Fibroblast of the conjunctiva (primary cell): ENCODE measurements around the gene PRKCE.

Source experiments
- DNase-seq: peaks from one replicate; pipeline ENCODE4 v3.0.0-alpha.2; 2010; ENCODE audit warnings: low read depth

The PRKCE gene

DNA sequence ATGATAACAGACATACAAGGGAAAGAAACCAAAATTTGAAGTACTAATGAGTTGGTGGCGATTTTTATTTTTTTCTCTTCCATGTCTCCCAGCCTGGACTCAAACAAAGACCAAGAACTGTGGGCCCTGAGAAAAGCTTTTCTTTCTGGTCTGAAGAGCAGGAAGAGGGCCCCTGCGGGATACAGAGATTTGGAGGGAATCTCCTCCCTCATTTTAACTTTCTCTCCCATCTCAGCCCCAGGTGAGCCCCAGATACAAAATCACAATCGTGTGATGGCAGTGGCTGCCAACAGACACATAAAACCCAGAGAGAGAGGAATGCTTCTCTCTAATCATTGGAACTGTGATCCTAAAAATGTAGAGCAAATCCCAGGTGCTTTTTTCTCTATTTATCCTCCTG is 19.5 kb upstream of the PRKCE start:
- no peak for DNase-seq

DNA sequence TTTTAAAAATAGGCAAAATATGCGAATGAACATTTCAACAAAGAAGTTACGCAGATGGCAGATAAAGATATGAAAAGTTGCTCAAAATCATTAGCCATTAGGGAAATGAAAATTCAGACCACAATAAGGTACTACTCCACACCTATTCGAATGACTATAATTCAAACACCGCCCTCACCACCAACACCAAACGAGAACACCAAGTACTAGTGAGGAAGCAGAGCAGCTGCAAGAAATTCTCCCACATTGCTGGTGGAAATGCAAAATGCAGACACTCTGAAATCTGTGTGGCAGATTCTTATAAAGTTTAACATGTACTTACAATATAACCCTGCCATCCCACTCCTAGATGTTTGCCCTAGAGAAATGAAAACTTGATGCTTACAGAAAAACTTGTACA is 17.3 kb upstream of the PRKCE start:
- no peak for DNase-seq

DNA sequence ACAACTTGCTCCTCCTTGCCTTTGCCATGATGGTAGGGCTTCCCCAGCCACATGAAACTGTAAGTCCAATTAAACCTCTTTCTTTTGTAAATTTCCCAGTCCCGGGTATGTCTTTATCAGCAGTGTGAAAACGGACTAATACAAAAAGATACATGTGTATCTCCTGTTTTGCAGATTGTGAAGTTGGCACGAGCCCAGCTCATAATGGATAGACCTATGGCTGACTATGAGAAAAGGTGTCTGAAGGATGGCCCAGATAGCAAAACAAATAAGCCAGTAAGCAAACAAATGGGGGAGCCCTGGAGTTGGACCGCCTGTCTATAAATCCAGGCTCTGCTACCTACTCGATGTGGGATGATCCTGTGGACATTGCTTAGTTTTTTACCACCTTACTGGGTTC is 15.5 kb upstream of the PRKCE start:
- DNase-seq, result no peak

DNA sequence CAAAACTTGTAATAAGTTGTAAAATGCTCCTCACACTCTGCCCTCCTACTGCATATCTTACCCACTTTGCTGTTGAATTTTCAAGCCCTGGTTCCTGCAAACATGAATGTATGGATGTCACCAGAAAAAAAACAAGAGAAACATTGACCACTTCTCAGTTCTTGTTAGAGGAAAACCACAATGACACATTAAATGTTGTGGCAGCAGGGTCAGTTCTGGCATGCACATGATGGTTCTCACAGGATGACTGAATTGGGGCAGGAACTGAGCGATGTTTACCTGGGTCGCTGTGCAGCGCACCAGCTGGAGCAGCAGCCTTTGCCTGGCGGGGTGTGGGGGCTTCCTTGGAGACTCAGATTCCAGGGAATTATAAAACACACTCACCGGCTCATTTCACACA is 14.0 kb upstream of the PRKCE start:
- no peak for DNase-seq

DNA sequence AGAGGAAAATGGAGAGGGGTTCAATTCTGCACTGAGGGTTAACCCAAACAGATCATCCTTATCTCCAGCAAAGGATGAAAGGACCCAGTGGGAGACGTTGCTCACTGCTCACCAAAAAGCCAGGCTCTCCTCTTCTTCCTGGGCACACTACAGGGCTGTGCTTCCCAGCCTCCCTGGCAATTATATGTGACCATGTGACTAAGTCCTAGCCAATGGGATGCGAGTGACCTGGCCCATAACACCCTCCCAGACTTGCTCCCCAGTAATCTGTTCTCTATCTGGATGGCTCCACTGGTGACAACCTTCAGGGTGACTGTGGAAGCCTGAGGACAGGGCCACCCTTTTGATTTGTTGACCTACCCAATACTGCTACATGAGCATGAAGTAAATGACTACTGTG is 10.9 kb upstream of the PRKCE start:
- no peak for DNase-seq

DNA sequence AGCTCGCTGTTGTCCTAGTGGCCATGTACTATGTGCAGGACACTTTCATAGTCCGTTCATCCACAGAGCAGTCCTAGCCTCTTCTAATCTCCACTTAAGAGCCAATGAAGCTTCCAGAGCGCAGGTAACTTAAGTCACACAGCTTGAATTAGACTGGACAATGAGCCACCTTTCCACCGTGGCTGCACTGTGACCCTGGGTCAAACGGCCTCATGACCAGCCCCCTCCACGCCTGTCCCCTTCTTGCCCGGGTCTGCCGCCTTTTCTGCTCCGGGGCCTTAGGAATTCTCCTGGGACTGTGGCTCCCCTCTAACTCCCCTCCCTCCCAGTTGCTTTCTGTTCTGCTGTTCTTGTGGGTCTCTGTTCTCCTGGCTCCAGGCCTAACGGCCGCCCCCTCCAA is 8.4 kb upstream of the PRKCE start:
- DNase-seq, result no peak

DNA sequence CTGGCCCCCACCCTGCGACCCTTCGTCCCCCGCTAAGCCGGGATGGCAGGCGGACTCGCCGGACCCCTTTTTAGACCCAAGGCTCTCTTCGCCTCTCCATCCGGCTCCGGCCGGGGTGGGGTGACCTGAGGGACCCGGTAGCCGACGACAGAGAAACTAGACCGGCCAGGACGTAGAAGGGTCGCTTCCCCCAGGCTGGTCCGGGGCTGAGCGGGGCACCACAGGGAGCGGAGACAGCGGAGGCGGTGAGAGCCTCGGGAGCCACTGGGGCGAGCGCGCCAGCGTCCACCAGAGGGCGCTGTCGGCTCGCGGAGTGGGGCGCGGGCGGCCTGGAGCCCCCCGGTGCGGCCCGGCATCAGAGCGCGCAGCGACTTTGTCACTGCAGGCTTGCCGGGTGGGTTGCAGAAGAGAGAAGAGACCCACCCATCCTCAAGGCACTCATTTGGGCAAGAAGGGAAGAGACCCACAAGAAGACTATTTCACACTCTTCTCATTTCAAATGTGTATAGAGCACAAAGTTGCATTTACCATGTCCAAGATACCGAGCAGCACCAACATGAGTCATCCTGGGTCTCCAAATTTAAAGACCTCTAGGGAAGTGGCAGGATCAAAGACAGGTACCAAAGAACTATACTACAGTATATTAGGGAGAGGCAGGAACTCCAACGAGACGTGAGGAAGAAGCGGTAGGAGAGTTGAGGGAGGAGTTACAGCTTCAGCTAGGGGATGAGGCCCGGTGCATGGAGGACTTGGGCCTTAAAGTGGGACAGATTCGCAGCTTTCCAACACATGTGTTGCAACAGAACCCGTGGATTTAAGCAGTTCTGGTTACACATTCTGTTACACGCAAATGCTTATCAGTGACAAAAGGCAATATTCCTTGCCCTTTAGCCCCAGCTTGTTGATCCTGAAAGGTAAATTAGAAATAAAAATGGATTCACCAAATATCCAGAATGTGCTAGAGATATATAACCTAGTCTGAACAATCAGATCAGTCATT is 7.6 kb upstream of the PRKCE start:
- no peak for DNase-seq

DNA sequence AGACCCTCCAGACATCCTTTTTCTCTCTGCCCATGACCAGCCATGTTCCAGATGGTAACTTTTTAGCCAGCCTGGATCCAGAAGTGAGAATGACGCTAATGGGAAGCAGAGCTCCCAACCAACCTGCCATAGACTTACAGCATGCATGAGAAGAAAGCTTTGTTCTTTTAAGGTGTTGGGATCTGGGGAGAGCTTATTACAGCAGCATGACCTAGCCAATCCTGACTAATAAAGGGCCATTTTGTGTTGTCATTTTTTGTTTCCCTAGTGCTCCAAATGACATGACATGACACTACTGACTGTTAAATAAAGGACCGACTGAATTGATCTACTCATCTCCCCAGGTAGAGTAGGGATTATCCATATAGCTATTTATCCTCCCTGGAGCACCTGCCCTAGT is 5.2 kb upstream of the PRKCE start:
- no peak for DNase-seq

DNA sequence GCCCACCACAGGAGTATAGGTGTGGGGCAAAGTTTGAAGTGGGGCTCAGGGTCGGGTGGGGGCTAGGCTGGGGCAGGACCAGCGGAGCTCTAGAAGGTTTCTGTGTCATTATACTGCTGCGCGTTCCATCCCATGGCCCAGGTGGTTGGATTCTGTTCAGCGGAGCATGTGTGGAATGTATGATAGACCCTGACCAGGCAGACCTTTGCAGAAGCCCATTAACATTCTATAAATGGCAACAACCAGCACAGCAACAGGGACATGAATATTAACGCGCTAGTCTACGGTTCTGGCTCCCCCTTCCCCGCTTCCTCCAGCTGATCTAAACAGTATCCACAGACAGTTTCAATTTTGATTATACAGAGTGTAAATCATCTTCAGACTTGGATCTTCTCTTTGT is 4.1 kb upstream of the PRKCE start:
- DNase-seq, result no peak

DNA sequence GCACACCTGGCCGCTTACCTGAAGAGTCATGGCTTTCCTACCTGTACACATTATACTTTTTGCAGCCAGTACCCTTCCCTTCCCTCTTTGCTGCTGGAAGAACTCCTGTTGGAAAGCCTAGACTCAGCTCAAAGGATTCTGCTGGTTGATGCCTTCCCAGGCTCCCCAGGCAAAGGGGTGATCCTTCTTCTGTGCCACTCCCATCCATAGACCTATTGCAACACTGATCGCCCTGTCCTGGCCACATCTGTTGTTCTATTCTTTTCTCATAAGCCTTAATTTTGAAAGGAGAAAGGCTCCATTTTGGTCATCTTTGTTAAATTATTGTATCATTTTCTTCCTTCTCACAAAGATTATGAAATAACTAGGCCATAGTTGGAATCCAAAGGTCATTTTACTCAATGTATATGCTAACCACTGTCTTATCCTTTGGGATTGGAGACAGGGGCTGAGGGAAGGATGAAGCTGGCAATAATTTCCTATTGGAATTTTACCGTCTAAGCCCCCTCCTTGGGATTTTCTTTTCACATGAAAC is 3.4 kb upstream of the PRKCE start:
- DNase-seq, result peak; percentile 30

DNA sequence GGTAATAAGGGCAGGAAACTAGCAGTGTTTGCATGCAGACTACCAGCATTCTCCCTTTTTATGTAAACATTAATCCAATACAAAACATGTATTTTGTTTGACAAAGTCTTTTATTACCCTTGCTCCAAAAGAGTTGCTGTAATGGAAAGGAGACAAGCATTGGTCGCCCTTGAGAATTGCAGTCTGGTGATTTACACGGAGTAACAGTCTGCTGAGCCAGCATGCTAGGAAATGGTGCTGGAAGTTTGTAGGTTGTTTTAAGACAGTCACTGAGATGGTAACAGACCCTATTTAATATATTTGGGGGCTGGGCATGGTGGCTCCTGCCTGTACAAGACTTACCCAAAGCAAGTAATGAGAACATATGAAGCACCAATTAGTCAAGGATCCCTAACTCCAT is 2.8 kb upstream of the PRKCE start:
- DNase-seq, result no peak

DNA sequence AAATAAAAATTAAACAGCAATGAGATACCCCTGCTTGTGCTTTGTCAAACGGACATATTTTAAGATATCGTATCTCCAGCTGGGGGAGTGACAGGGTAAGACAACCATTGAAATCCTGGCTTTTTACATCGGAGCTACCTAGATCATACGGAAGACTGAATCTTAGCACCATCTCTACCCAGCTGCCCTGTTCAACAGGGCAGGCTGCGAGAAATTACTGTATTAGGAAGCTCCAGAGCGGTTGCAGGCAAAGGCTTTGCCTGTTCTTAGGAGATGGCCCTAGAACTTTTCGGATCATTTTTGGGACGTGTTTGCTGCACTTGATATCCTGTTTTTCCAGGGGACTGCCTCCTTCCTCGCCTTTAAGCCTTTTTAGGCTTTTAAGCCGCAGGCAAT is 2.0 kb upstream of the PRKCE start:
- DNase-seq, result no peak

DNA sequence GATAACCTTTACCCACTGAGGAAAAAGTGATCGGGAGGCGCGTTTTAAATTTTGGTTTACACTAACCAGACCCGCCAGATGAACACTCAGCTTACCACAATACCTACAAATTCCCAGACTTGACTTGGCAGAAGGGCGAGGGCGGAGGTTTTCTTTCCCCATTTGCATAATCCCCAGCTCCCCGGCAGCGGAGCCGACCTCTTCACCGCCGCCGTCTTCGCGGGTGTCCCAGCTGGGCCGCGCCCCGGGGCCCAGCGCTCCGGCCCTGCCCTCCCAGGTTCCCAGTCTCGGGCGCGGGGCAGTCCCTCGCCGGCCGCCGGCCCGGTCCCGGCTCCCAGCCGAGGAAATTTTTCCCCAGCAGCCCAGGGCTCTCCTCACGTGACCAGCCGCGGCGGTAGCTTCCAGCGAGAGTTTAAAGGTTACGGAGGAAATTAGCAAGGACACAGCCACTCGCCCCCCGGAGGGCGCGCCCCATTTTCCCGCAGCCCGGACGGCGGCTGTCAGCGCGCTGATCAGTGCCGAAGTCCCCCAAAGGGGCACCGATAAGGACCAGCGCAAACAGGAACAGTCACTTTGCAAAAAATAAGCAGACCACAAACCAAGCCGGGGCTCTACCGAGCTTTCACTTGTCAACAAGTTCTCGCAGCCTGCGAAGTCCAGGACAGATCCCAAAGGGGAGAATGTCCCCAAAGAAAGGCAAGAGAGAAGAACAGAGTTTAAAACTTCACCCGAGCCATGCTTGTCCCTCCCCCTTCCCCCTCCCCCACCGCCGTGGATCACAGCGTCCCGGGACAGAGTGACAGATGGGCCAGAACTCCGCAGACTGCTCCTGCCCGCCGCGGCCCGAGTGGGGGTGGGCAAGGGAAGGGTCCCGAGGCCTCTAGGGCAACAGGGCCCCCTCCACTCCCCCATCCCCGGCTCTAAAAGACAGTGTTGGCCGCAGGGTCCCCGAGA is 1.3 kb upstream of the PRKCE start:
- DNase-seq, result no peak

DNA sequence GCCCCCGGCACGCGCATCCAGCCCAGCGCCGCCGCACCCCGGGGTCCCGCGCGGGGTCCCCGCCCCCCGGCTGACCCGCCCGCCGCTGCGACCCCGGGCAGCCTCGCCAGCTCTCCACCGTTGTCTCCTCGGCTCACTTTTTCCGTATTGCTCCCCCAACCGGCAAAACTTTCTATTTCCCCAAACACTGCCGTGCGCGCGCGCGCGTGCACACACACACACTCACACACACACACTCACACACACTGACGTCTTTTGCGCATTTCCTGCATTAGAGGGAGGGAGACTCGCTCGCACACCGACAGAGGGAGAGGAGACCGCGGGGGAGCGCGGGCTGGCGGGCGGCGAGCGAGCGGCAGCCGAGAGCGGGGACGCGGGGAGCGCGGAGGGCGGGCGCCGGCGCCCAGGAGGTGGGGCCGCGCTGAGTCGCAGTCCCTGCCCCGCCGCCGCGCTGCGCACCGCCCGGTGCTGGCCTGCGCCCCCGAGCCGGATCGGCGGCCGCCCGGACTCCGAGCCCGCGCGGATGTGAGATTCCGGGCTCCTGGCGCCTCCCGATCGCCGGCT is 542 bp upstream of the PRKCE start:
- peak; percentile 94 for DNase-seq

DNA sequence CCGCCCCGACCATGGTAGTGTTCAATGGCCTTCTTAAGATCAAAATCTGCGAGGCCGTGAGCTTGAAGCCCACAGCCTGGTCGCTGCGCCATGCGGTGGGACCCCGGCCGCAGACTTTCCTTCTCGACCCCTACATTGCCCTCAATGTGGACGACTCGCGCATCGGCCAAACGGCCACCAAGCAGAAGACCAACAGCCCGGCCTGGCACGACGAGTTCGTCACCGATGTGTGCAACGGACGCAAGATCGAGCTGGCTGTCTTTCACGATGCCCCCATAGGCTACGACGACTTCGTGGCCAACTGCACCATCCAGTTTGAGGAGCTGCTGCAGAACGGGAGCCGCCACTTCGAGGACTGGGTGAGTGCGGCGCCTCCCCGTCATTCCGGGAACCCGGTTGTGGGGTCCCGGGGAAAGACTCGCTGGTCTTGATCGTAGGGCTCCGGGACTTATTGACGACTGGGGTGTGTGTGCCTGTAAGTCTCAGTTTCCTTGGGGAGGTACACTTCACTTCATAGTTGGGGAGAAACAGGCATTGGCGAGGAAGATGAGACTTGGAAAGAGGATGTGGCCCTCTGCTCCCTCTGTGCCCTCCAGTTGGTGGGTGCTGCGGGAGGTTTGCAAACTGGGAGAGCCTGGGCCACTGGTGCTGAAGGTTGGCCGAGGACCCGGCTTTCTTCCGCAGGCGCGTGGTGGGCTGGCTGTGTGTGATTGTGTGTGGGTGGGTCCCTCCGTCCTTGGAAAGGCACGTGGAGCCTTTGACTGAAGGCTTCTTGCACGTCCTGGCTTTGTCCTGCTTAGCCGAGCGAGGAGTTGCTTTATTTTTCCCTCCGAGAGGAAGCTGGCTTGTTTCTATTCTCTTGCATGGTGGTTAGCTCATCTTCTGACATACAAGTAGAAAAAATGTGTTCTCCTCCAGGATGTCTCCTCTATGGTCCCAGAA is 886 bp downstream of the PRKCE start:
- peak; percentile 55 for DNase-seq

DNA sequence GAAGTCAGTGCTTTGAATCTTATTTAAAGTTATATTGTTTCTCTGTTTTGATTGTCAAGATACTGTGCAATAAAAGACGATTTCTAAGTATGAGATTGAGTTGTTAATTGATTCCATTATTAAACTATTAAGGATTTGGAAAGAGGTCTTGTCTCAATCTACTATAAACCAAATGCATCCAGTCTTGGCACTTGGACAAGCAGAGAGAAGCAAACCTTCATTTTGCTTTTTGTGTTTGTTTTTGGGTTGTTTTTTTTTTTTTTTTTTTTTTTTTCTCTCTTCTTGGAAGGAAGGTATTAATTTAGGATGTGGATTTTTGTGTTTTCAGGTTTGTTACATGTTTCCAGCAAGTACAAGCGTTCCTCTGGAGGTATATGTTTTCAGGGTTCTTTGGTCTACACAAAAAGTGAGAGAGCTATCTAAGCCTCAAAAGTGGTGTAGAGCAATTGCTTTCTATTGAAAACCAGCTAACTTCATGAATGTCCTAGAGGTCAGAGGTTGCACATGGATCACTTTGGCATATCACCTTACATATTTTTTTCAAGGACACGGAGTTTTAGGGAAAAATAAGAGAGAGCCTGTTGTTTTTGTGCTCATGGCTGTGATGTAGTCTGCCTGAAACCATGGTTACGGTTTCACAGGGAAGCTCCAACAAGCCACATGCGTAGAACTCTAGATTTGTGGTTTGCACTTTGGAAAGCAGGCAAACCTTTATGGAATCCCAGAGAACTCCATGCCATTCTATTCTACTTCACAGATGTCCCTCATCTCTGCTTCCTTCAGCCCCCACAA is 1.8 kb downstream of the PRKCE start:
- DNase-seq, result no peak

DNA sequence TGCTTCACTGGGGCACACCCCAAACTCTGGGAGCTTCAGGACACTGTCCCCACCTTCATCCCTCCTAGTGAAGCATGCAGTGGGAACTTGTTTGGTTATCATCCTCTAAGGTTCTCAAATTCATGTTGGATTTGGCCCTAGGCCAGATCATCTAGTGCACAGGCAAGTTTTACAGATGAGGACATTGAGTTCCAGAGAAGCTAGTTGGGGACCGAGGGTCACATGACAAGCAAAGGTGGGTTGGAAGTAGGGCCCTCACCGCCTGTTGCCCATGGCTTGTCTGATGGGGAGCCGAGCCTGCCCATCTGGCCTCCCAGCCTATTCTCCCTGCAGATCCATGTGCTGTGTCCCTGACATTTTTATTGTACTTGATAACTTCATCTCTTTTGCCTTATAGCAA is 2.8 kb downstream of the PRKCE start:
- DNase-seq, result no peak

DNA sequence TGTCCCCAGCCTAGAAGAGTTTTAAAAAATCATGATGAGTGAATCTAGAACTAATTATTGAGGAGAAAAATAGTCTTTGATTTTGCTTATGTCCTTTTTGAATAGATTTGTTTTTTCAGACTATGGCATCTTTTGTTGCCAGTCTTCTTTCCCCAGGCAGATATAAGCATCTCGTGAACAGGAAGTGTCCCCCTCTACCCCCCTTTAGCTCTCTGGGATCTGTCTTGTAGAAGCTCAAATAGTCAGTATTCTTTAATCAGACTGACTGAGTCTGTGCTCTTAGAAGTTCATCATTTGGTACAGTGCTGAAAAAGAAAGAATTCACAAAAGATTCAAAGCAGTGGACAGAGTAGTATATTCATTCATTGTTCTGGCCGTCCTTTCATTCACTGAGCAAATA is 10.4 kb downstream of the PRKCE start:
- no peak for DNase-seq

DNA sequence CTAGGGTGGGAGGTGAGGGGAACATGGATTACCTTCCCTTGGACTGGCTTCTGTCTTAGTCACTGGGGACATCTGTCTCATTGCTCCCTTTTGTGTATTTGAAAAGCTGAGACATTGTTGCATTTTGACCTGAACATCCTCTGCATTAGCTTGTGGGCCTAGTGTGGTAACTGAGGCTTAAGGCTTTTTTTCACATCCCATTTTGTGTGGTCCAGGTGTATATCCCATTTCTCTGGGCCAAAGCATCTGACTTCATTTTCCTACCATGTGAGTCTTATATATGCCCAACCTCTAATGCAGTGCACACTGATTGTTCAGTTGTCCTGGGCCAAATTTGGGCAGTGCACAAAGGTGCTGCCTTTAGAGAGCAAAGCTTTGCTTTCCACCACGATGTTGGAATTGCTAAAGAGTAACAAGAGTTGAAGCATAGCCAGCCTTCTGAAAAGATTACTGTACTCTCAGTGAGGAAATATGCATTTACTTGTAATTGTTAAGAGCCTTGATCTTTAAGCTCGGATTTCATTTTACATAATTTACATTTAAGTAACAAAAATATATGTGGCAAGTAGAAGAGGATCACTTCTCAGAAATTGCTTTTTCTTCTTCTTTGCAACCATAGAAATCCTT is 13.3 kb downstream of the PRKCE start:
- DNase-seq, result no peak

DNA sequence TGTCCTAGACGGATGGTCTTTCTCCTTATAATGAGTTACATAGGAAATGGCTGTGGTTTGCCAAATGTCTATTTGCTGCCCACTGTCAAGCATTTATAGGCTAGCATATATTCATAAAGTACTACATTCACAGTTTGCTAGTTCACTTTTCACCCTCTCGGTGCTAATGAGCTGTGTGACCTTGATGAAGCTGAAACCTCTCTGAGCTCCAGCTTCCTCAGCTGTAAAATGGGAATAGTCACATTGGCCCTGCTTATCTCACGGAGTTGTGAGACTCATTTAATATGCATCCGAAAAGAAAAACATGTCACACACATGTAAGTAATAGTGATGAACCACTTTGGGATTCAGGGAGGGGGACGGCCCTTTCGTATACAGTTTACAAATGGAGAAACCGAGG is 17.0 kb downstream of the PRKCE start:
- no peak for DNase-seq
